Skeletal muscle cell (primary cell): ENCODE results near the gene OR5AS1.
"Not testable (repeated sequence)": the region's sequence is repeated elsewhere in the genome, so short reads cannot be mapped to it uniquely, and the experiment has no call there.

ENCODE experiments used
- DNase-seq: peaks from one replicate; pipeline ENCODE4 v3.0.0-alpha.2; 2010; ENCODE audit warnings: low read depth
- H3K4me3 ChIP-seq: 2 replicates; pipeline ENCODE4 v1.5.1; 2011; ENCODE audit warnings: low read depth, mild to moderate bottlenecking, control low read depth, low read length, moderate library complexity

The OR5AS1 gene

DNA sequence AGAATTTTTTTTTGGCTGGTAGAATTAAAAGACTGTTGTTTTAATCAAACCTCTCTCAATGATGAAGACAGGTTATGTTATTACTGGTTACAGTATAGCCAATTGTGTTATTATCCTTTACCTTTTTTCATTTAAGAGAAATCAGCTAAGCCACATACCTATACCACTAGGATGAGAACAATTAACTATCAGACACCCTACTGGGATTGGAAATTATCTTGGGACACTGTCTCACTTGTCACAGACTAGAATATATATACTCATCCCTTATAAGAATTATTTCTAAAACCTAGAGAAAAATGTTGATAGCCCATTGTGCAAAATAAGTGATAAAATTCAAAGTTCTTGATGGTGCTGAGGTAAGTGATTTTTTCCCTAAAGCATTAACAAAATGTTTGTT is at the start of gene OR5AS1:
Gene OR5AS1, plus strand, starts transcription at position 301 of the 400 bp plus-strand sequence. CDS start 2,765 bp downstream, outside the sequence.
- H3K4me3 ChIP-seq: no peak within 1 kb of the TSS
- no peak for DNase-seq

DNA sequence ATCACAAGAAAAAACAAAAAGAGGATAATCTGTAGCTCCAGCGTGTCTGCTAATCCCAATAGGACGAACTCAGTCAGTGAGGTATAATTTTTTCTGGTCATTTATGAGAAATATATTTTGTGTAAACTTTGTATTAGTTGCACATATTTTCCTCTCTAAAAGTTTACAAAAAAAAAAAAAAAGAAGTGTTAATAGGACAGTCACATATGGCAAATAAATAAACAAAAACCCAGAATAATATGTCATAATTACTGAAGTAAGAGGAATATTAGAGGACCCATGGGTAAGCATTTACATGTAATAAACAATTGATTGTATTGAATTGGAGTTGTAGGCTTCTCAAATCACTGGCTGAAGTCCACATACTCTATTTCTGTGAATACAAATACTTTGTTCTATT is 32.9 kb upstream of the OR5AS1 start, which contains the start of gene OR5F1:
Gene OR5F1, minus strand, starts transcription at position 101 of the 400 bp plus-strand sequence. Its CDS starts 0 bp downstream, at position 101.
- no peak for DNase-seq
- H3K4me3 ChIP-seq: no peak within 1 kb of the TSS

DNA sequence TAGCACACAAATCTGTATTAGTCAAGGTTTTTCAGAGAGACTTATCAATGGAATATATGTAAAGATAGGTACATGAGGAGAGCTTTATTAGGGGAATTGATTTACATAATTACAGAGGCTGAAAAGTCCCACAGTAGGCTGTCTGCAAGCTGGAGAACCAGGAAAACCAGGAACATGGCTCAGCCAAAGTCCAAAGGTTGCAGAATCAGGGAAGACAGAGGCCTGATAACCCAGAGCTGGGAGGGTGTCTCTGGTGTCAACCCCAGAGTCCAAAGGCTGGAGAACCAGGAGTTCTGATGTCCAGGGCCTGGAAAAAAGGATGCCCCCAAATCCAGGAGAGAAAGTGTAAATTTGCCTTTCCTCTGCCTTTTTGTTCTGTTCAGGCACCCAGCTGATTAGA is 16.7 kb upstream of the OR5AS1 start:
- H3K4me3 ChIP-seq: no peak overlapping the region
- DNase-seq: no peak

DNA sequence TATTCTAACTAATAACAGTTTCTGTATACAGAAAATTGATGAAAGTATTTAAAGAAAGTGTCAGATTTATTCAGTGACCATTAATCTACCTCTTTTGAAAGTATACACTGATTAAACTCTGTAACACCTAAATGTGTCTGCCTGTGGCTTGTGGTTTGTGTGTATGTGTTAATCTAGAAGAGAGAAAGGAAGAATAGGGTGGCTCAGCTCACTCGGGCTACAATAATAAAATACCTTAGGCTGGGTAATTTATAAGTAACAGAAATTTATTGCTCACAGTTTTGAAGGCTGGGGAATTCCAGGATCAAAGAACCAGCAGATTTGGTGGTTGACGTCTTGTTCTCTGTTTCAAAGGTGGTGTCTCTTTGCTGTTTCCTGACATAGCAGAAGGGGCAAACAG is 13.6 kb upstream of the OR5AS1 start:
- no peak for DNase-seq
- no peak overlapping the region for H3K4me3 ChIP-seq

DNA sequence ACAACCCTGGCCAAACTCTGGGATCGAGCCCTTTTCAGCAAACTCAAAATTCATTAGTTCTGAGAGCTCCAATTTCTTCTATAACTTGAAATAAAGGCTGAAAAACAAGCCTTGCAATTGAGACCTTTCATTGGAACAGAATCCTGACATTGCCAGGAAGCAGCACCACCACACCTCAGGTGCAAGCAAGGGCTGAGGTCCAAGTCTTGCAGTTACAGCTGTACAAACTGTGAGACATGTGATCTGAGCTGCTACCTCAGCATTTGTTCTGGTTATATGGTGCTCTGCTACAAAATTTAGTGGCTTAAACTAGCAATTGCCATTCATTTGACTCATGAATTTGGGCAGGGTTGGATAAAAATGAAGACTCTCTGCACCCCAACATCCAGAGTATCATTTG is 18.1 kb downstream of the OR5AS1 start:
- no peak for DNase-seq
- H3K4me3 ChIP-seq: no peak overlapping the region

DNA sequence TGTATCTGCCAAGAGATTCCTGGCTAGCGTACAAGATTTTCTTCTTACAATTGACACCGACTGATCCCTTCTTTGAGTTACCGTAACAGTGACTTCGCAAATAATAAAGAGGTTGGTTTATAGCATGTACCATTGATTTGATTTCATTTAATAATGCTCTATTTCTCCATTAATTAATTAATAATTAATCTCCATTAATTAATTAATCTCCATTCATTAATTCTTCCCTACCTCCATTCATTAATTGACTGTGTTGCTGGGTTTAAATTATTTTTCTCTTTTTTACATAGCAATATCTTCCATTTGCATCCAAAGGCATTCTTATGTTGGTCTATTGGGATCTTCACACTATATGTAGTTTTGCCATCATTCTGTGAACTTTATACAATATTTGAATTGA is 21.0 kb downstream of the OR5AS1 start:
- no peak for DNase-seq
- no peak overlapping the region for H3K4me3 ChIP-seq

DNA sequence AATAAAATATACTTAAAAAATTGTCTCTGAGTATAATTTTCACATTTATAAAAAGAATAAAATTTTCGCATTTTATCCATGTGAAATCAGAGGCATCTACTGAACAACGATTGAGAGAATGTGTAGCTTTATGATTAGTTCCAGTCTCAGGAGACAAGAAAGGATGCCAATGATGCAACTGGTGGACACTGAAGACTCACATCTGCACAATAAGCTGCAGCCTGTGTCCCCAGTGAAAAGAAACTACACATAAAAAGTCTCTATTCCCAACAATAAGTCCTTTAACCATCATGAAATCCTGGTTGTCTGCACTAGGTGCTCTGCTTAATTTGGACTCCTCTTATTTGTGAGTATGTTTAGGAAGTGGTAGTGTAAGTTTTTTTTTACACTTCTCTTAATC is 22.0 kb downstream of the OR5AS1 start:
- H3K4me3 ChIP-seq: no peak overlapping the region
- no peak for DNase-seq

DNA sequence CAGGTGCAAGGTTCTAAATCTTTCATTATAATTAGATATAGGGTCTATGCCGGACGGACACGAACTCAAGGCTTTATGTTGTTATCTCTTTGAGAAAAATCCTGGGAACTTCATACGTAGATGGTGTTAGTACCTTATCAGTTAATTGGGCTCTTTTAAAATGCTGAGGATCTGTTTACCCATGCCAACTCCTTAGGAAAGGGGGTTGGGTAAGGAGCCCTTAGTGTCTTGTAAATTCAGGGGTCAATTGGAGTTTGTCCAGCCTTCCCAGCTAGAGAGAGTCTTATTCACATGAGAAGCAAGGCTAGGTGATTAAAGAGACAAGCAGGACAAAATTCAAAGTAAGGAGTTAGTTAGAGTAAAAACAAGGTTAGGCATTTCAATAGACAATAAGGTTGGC is 28.9 kb downstream of the OR5AS1 start:
- DNase-seq, H3K4me3 ChIP-seq: not testable (repeated sequence)

DNA sequence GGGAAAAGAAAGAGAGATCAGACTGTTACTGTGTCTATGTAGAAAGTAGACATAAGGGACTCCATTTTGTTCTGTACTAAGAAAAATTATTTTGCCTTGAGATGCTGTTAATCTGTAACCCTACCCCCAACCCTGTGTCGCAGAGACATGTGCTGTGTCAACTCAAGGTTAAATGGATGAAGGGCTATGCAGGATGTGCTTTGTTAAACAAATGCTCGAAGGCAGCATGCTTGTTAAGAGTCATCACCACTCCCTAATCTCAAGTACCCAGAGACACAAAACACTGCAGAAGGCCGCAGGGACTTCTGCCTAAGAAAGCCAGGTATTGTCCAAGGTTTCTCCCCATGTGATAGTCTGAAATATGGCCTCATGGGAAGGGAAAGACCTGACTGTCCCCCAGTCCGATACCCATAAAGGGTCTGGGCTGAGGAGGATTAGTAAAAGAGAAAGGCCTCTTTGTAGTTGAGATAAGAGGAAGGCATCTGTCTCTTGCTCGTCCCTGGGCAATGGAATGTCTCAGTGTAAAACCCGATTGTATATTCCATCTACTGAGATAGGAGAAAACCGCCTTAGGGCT is 30.3 kb downstream of the OR5AS1 start:
- DNase-seq, H3K4me3 ChIP-seq: not testable (repeated sequence)

DNA sequence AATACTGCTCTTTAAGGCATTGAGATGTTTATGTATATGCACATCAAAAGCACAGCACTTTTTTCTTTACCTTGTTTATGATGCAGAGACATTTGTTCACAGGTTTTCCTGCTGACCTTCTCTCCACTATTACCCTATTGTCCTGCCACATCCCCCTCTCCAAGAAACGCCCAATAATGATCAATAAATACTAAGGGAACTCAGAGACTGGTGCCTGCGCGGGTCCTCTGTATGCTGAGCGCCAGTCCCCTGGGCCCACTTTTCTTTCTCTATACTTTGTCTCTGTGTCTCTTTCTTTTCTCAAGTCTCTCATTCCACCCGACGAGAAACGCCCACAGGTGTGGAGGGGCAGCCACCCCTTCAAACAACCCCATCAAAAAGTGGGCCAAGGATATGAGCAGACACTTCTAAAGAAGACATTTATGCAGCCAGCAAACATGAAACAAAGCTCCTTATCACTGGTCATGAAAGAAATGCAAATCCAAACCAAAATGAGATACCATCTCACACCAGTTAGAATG is 30.9 kb downstream of the OR5AS1 start:
- DNase-seq, H3K4me3 ChIP-seq: not testable (repeated sequence)

DNA sequence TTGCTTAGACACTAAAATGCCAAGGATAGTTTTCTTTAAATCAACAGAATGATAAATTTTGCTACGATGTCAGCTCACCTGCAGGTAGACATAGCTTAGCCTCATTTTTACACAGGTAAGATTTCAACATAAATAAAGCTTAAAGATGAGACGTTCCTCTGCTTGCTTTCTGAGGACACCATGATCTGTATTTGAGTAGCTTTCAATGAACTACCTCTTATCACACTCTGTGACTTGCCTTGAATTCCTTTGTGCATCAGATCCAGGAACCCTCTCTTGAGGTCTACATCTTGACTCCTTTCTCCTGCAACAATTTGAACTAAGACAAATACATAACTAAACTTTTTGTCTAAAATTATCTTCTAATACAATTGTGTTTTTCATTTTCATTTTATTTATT is 39.5 kb downstream of the OR5AS1 start:
- no peak for DNase-seq

More for the DNA sequence above, 39.5 kb downstream of the OR5AS1 start:
- no peak overlapping the region for H3K4me3 ChIP-seq
